ENCODE data around the gene WDR86.

DNA sequence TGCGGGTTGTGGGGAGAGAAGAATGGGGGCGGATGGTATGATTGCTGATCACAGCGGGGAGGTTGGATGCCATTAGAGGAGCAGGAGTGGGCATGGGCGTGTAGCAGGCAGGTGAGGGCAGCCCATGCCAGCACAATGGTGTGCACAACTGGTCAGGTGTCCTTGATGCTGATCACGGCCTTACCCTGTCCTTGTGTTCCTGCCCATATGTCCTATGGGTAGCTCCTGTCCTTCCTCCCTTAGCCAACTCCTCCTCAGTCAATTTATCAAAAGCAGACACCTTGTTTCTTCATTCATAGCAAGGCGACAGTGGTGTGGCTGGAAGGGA is 30.7 kb downstream of the WDR86 start:
- TF ChIP-seq GABPA (IDR thresholded peaks at IDR 0.05; ENCODE audit: borderline replicate concordance, insufficient read depth, low read length) (no peak), RFX5 (IDR thresholded peaks at IDR 0.05; ENCODE audit: borderline replicate concordance, low read depth, low read length) (no peak), POLR2AphosphoS5 (IDR thresholded peaks at IDR 0.05; ENCODE audit: low read depth, low read length) (no peak), POLR2A (IDR thresholded peaks at IDR 0.05; ENCODE audit: control extremely low read depth in 1 of 2, low read depth in 2 of 2, low read length in 2 of 2) (no peak), ASH2L (IDR thresholded peaks at IDR 0.05; ENCODE audit: low read length) (no peak), SRF (IDR thresholded peaks at IDR 0.05; ENCODE audit: low read depth, low read length) (no peak), EGR1 (IDR thresholded peaks at IDR 0.05; ENCODE audit: borderline replicate concordance, low read depth, low read length) (no peak), RBBP5 (IDR thresholded peaks at IDR 0.05; ENCODE audit: borderline replicate concordance, low read depth, low read length) (no peak)
- TF ChIP-seq, protein P1, sequence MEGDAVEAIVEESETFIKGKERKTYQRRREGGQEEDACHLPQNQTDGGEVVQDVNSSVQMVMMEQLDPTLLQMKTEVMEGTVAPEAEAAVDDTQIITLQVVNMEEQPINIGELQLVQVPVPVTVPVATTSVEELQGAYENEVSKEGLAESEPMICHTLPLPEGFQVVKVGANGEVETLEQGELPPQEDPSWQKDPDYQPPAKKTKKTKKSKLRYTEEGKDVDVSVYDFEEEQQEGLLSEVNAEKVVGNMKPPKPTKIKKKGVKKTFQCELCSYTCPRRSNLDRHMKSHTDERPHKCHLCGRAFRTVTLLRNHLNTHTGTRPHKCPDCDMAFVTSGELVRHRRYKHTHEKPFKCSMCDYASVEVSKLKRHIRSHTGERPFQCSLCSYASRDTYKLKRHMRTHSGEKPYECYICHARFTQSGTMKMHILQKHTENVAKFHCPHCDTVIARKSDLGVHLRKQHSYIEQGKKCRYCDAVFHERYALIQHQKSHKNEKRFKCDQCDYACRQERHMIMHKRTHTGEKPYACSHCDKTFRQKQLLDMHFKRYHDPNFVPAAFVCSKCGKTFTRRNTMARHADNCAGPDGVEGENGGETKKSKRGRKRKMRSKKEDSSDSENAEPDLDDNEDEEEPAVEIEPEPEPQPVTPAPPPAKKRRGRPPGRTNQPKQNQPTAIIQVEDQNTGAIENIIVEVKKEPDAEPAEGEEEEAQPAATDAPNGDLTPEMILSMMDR (IDR thresholded peaks at IDR 0.05; ENCODE audit: control extremely low read depth in 1 of 3, insufficient read depth in 1 of 3, low read depth in 1 of 3, low read length in 3 of 3) = no peak
- TF ChIP-seq, protein P2, sequence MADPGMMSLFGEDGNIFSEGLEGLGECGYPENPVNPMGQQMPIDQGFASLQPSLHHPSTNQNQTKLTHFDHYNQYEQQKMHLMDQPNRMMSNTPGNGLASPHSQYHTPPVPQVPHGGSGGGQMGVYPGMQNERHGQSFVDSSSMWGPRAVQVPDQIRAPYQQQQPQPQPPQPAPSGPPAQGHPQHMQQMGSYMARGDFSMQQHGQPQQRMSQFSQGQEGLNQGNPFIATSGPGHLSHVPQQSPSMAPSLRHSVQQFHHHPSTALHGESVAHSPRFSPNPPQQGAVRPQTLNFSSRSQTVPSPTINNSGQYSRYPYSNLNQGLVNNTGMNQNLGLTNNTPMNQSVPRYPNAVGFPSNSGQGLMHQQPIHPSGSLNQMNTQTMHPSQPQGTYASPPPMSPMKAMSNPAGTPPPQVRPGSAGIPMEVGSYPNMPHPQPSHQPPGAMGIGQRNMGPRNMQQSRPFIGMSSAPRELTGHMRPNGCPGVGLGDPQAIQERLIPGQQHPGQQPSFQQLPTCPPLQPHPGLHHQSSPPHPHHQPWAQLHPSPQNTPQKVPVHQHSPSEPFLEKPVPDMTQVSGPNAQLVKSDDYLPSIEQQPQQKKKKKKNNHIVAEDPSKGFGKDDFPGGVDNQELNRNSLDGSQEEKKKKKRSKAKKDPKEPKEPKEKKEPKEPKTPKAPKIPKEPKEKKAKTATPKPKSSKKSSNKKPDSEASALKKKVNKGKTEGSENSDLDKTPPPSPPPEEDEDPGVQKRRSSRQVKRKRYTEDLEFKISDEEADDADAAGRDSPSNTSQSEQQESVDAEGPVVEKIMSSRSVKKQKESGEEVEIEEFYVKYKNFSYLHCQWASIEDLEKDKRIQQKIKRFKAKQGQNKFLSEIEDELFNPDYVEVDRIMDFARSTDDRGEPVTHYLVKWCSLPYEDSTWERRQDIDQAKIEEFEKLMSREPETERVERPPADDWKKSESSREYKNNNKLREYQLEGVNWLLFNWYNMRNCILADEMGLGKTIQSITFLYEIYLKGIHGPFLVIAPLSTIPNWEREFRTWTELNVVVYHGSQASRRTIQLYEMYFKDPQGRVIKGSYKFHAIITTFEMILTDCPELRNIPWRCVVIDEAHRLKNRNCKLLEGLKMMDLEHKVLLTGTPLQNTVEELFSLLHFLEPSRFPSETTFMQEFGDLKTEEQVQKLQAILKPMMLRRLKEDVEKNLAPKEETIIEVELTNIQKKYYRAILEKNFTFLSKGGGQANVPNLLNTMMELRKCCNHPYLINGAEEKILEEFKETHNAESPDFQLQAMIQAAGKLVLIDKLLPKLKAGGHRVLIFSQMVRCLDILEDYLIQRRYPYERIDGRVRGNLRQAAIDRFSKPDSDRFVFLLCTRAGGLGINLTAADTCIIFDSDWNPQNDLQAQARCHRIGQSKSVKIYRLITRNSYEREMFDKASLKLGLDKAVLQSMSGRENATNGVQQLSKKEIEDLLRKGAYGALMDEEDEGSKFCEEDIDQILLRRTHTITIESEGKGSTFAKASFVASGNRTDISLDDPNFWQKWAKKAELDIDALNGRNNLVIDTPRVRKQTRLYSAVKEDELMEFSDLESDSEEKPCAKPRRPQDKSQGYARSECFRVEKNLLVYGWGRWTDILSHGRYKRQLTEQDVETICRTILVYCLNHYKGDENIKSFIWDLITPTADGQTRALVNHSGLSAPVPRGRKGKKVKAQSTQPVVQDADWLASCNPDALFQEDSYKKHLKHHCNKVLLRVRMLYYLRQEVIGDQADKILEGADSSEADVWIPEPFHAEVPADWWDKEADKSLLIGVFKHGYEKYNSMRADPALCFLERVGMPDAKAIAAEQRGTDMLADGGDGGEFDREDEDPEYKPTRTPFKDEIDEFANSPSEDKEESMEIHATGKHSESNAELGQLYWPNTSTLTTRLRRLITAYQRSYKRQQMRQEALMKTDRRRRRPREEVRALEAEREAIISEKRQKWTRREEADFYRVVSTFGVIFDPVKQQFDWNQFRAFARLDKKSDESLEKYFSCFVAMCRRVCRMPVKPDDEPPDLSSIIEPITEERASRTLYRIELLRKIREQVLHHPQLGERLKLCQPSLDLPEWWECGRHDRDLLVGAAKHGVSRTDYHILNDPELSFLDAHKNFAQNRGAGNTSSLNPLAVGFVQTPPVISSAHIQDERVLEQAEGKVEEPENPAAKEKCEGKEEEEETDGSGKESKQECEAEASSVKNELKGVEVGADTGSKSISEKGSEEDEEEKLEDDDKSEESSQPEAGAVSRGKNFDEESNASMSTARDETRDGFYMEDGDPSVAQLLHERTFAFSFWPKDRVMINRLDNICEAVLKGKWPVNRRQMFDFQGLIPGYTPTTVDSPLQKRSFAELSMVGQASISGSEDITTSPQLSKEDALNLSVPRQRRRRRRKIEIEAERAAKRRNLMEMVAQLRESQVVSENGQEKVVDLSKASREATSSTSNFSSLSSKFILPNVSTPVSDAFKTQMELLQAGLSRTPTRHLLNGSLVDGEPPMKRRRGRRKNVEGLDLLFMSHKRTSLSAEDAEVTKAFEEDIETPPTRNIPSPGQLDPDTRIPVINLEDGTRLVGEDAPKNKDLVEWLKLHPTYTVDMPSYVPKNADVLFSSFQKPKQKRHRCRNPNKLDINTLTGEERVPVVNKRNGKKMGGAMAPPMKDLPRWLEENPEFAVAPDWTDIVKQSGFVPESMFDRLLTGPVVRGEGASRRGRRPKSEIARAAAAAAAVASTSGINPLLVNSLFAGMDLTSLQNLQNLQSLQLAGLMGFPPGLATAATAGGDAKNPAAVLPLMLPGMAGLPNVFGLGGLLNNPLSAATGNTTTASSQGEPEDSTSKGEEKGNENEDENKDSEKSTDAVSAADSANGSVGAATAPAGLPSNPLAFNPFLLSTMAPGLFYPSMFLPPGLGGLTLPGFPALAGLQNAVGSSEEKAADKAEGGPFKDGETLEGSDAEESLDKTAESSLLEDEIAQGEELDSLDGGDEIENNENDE (IDR thresholded peaks at IDR 0.05; ENCODE audit: insufficient replicate concordance, low read length) = no peak
